ENCODE results near the gene PSMA8. TPM values are rescaled to one million over a fixed set of nuclear protein-coding genes. Genes with fewer than 3 reads are reported as not detected.

PSMA8 gene
- total and polyA plus RNA-seq, 2 of the 13 experiments (the other 11 are each of a cell fraction or from before 2014, with no cell fraction given): not detected

DNA sequence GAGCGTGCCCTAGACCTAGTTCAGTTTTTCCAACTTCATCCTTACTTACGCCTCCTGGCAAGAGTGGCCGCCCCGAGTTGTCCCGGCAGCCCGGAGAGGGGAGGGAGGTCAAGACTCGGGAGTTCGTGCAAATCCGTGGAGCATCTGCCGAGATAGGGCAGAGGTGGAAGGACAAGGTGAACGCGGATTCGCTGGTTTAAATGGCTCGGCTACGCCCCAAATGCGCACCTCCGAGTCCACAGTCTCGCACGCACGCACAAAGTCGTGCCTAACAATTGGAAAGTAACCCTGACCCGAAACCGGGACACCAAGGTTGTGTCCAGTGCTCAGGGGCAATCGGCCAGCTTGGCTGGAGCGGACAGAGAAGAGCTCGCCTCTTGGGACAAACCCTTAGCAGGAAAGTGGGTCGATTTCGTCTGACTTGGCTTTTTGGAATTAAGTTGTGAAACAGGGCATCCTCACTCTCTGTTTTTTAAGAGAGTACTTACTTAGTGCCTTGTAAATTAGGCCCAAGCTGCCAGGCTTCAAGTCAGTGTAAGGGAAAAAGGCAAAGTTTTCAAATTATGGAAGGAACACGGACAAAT, 42.5 kb upstream of the PSMA8 start:
- Histone ChIP-seq H3K79me2 (ENCODE audit: insufficient read depth, low read length) (peaks cover 31% of the 10 kb centered on the region), H3K27ac (ENCODE audit: extremely low read length, insufficient read depth, low read length) (peak overlapping the region; percentile 85), H3K9ac (ENCODE audit: insufficient read depth, low read depth, low read length) (peak overlapping the region; percentile 78), H3K4me3 (replicated peaks in 1 of 3; ENCODE audit: insufficient read depth in 1 of 3, low read depth in 2 of 3, low read length in 3 of 3) (peak overlapping the region; percentile 74 to 85 (median 75)), H3K4me2 (ENCODE audit: low read depth, low read length) (peak overlapping the region; percentile 83), H4K20me1 (ENCODE audit: insufficient read depth, low read length) (peaks cover 10% of the 10 kb centered on the region; the same call in 1 of the 2 replicates), H3K36me3 (replicated peaks in 1 of 2; ENCODE audit: control insufficient read depth in 1 of 2, insufficient read depth in 2 of 2, low read length in 2 of 2) (peaks cover 0 to 6% of the 10 kb centered on the region in 2 experiments; a peak in 3 of 5 replicates), H2AFZ (ENCODE audit: low read length) (peak overlapping the region; percentile 89), H3K27me3 (ENCODE audit: control insufficient read depth in 1 of 2, insufficient read depth in 2 of 2, low read length in 2 of 2) (peaks cover 0 to 3% of the 10 kb centered on the region in 2 experiments; a peak in 1 of 5 replicates), H3K4me1 (ENCODE audit: insufficient read depth, low read length) (peaks cover 19% of the 10 kb centered on the region), H3K9me3 (ENCODE audit: low read length) (no peaks in the 10 kb centered on the region)
- ChIA-PET POLR2A (no interaction called here), CTCF (ENCODE audit: low intra/inter-chr PET ratio, low total read pairs) (no interaction called here)
- FAIRE-seq: peak; percentile 26
- peak; percentile 61 for ATAC-seq
- in situ Hi-C loops (cut with HindIII; ENCODE audit: extremely low pct_ligation_motif_present, low pct_unique_long_range_greater_than_20kb) (no loop called here), intact Hi-C loops (cut with micrococcal nuclease; ENCODE audit: unreplicated experiment) (loop anchor here (10.0 kb wide), 1 partner anchor 114 kb away; no protein-coding TSS in a partner anchor)
- TSS peak; percentile 85 for BruUV-seq (replicated peaks)
- WGBS (ENCODE audit: low lambda C conversion rate): 1% methylated on average over 15 of the region's 29 CpGs
- peak; percentile 54 for DNase-seq (ENCODE audit: low spot score)
- TF ChIP-seq, protein P1, sequence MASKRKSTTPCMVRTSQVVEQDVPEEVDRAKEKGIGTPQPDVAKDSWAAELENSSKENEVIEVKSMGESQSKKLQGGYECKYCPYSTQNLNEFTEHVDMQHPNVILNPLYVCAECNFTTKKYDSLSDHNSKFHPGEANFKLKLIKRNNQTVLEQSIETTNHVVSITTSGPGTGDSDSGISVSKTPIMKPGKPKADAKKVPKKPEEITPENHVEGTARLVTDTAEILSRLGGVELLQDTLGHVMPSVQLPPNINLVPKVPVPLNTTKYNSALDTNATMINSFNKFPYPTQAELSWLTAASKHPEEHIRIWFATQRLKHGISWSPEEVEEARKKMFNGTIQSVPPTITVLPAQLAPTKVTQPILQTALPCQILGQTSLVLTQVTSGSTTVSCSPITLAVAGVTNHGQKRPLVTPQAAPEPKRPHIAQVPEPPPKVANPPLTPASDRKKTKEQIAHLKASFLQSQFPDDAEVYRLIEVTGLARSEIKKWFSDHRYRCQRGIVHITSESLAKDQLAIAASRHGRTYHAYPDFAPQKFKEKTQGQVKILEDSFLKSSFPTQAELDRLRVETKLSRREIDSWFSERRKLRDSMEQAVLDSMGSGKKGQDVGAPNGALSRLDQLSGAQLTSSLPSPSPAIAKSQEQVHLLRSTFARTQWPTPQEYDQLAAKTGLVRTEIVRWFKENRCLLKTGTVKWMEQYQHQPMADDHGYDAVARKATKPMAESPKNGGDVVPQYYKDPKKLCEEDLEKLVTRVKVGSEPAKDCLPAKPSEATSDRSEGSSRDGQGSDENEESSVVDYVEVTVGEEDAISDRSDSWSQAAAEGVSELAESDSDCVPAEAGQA (IDR thresholded peaks at IDR 0.05; ENCODE audit: low read depth): no peak
- TF ChIP-seq, protein P1 (CRISPR knock-in tag; IDR thresholded peaks at IDR 0.05; ENCODE audit: borderline replicate concordance): 0 out of 2 replicates have a peak, but pooled peaks have one; percentile 41
- TF ChIP-seq PHB2 (IDR thresholded peaks at IDR 0.05; ENCODE audit: partially characterized antibody): no peak
- 0 out of 2 replicates have a peak, but pooled peaks have one; percentile 33 for TF ChIP-seq PPARG (CRISPR knock-in tag; conservative IDR thresholded peaks at IDR 0.05)
- peak; percentile 28; the same call in 1 of the 2 replicates for TF ChIP-seq ZNF121 (CRISPR knock-in tag; IDR thresholded peaks at IDR 0.05)
- TF ChIP-seq NKX3-1 (CRISPR knock-in tag; IDR thresholded peaks at IDR 0.05): peak; percentile 55; the same call in 1 of the 2 replicates
- no peak for TF ChIP-seq PTBP1 (IDR thresholded peaks at IDR 0.05; ENCODE audit: low read depth, low read length, poor library complexity, severe bottlenecking)
- TF ChIP-seq, protein P2, sequence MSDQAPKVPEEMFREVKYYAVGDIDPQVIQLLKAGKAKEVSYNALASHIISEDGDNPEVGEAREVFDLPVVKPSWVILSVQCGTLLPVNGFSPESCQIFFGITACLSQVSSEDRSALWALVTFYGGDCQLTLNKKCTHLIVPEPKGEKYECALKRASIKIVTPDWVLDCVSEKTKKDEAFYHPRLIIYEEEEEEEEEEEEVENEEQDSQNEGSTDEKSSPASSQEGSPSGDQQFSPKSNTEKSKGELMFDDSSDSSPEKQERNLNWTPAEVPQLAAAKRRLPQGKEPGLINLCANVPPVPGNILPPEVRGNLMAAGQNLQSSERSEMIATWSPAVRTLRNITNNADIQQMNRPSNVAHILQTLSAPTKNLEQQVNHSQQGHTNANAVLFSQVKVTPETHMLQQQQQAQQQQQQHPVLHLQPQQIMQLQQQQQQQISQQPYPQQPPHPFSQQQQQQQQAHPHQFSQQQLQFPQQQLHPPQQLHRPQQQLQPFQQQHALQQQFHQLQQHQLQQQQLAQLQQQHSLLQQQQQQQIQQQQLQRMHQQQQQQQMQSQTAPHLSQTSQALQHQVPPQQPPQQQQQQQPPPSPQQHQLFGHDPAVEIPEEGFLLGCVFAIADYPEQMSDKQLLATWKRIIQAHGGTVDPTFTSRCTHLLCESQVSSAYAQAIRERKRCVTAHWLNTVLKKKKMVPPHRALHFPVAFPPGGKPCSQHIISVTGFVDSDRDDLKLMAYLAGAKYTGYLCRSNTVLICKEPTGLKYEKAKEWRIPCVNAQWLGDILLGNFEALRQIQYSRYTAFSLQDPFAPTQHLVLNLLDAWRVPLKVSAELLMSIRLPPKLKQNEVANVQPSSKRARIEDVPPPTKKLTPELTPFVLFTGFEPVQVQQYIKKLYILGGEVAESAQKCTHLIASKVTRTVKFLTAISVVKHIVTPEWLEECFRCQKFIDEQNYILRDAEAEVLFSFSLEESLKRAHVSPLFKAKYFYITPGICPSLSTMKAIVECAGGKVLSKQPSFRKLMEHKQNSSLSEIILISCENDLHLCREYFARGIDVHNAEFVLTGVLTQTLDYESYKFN (CRISPR knock-in tag; conservative IDR thresholded peaks at IDR 0.05): no peak; the same call in 1 of the 2 replicates
- no peak for TF ChIP-seq KDM5A (IDR thresholded peaks at IDR 0.05; ENCODE audit: borderline replicate concordance, low read length)
- no peak for TF ChIP-seq SMARCE1 (IDR thresholded peaks at IDR 0.05; ENCODE audit: borderline replicate concordance)
- TF ChIP-seq ZBTB39 (CRISPR knock-in tag; IDR thresholded peaks at IDR 0.05): no peak
- 0 out of 2 replicates have a peak, but pooled peaks have one; percentile 38 for TF ChIP-seq TBX3 (IDR thresholded peaks at IDR 0.05; ENCODE audit: borderline replicate concordance)

All from HepG2 (cell line).